Astrocyte (in vitro differentiated cells and primary cell): Measurements from ENCODE around the gene SHISA9. TPM values are rescaled to one million over a fixed set of nuclear protein-coding genes. Genes with fewer than 3 reads are reported as not detected.

Experiments
- DNase-seq: peaks from one replicate; pipeline ENCODE4 v3.0.0-alpha.2; 2010; ENCODE audit warnings: low read depth
- FAIRE-seq: peaks from 2 replicates; lab custom pipeline; 2011; peaks lifted over from hg19 to GRCh38; lab: Jason Lieb, UNC
- H2AFZ ChIP-seq: 2 replicates; pipeline ENCODE4 v1.6.0; 2012; ENCODE audit warnings: low read depth, low read length, inconsistent platforms
- H3K27ac ChIP-seq: 2 replicates; pipeline ENCODE4 v1.5.1; 2011; ENCODE audit warnings: low read depth, low read length, inconsistent platforms
- H3K27me3 ChIP-seq: 2 replicates; pipeline ENCODE4 v1.6.0; 2011; ENCODE audit warnings: low read length, inconsistent platforms; ENCODE audit not compliant: insufficient read depth
- H3K36me3 ChIP-seq: 2 replicates; pipeline ENCODE4 v1.5.1; 2011; ENCODE audit warnings: low read length, inconsistent platforms; ENCODE audit not compliant: insufficient read depth
- H3K4me1 ChIP-seq: 2 replicates; pipeline ENCODE4 v1.5.1; 2011; ENCODE audit warnings: low read length, inconsistent platforms; ENCODE audit not compliant: insufficient read depth
- H3K4me2 ChIP-seq: 2 replicates; pipeline ENCODE4 v1.6.0; 2012; ENCODE audit warnings: low read length, inconsistent platforms
- H3K4me3 ChIP-seq: 2 replicates; pipeline ENCODE4 v1.5.1; 2011; ENCODE audit warnings: low read depth, mild to moderate bottlenecking, low read length, inconsistent platforms; ENCODE audit not compliant: insufficient read depth
- H3K79me2 ChIP-seq: 2 replicates; pipeline ENCODE4 v1.6.0; 2012; ENCODE audit warnings: mild to moderate bottlenecking, low read length, inconsistent platforms; ENCODE audit not compliant: insufficient read depth
- H3K9ac ChIP-seq: 2 replicates; pipeline ENCODE4 v1.6.0; 2012; ENCODE audit warnings: mild to moderate bottlenecking, low read length, inconsistent platforms
- H3K9me3 ChIP-seq: 2 replicates; pipeline ENCODE4 v1.5.1; 2012; ENCODE audit warnings: low read depth, mild to moderate bottlenecking, low read length, inconsistent platforms; ENCODE audit not compliant: insufficient read depth
- H4K20me1 ChIP-seq: 2 replicates; pipeline ENCODE4 v1.6.0; 2012; ENCODE audit warnings: low read length, inconsistent platforms; ENCODE audit not compliant: insufficient read depth
- H3K27ac Mint-ChIP-seq: one replicate; pipeline ENCODE4 v1.8.0; 2021; ENCODE audit warnings: mild to moderate bottlenecking, mixed read lengths; ENCODE audit not compliant: unreplicated experiment
- H3K27me3 Mint-ChIP-seq: one replicate; pipeline ENCODE4 v1.8.0; 2021; ENCODE audit warnings: low read depth, mixed read lengths; ENCODE audit not compliant: unreplicated experiment
- H3K36me3 Mint-ChIP-seq: one replicate; pipeline ENCODE4 v1.8.0; 2021; ENCODE audit warnings: low read depth, mixed read lengths; ENCODE audit not compliant: unreplicated experiment
- H3K4me1 Mint-ChIP-seq: one replicate; pipeline ENCODE4 v1.8.0; 2021; ENCODE audit warnings: low read depth, mixed read lengths; ENCODE audit not compliant: unreplicated experiment
- H3K4me3 Mint-ChIP-seq: one replicate; pipeline ENCODE4 v1.8.0; 2021; ENCODE audit warnings: mild to moderate bottlenecking, moderate library complexity, mixed read lengths; ENCODE audit not compliant: unreplicated experiment
- H3K9me3 Mint-ChIP-seq: one replicate; pipeline ENCODE4 v1.8.0; 2021; ENCODE audit warnings: mild to moderate bottlenecking, mixed read lengths; ENCODE audit not compliant: unreplicated experiment
- CTCF ChIP-seq: IDR thresholded peaks from 2 replicates; pipeline ENCODE4 v1.5.1; 2011; ENCODE audit warnings: low read depth, mild to moderate bottlenecking, inconsistent platforms, low read length, moderate library complexity; ENCODE audit not compliant: insufficient read depth
- EZH2 ChIP-seq: IDR thresholded peaks from 2 replicates; pipeline ENCODE4 v1.6.1; 2012; ENCODE audit warnings: mild to moderate bottlenecking, low read length, inconsistent platforms; ENCODE audit not compliant: insufficient read depth
- total RNA-seq: library from RNA; stranded (reverse); gene quantifications from 2 replicates; pipeline ENCODE4 v1.2.1, GENCODE V29; 2021

Gene SHISA9
- total RNA-seq, 1 donor from 2014 or later: 73.0 TPM

GRCh38 chr16:12871784-12872183 lies 29.6 kb upstream of the SHISA9 start:
- Mint-ChIP-seq H3K4me1 (peaks cover 7% of the 10 kb centered on the region), H3K27me3 (peaks cover 6% of the 10 kb centered on the region), H3K9me3 (peaks cover 9% of the 10 kb centered on the region), H3K36me3 (no peaks in the 10 kb centered on the region), H3K27ac (no peak overlapping the region), H3K4me3 (no peak overlapping the region)
- Histone ChIP-seq H3K4me3 (no peak overlapping the region), H3K4me1 (peaks cover 3% of the 10 kb centered on the region), H3K9ac (no peak overlapping the region), H2AFZ (no peak overlapping the region), H3K4me2 (no peak overlapping the region), H3K36me3 (no peaks in the 10 kb centered on the region), H3K79me2 (no peaks in the 10 kb centered on the region), H3K27ac (no peak overlapping the region), H4K20me1 (no peaks in the 10 kb centered on the region), H3K9me3 (no peaks in the 10 kb centered on the region), H3K27me3 (no peaks in the 10 kb centered on the region)
- FAIRE-seq (no peak), DNase-seq (no peak)
- no peak for TF ChIP-seq EZH2
- no peak for TF ChIP-seq CTCF

GRCh38 chr16:12874186-12874585 lies 27.2 kb upstream of the SHISA9 start:
- Histone ChIP-seq H2AFZ (no peak overlapping the region), H3K27me3 (no peaks in the 10 kb centered on the region), H3K4me2 (peak overlapping the region; percentile 46), H3K4me1 (peaks cover 3% of the 10 kb centered on the region), H3K36me3 (no peaks in the 10 kb centered on the region), H3K27ac (peak overlapping the region; percentile 5), H3K4me3 (no peak overlapping the region), H3K9ac (no peak overlapping the region), H3K9me3 (no peaks in the 10 kb centered on the region), H4K20me1 (no peaks in the 10 kb centered on the region), H3K79me2 (no peaks in the 10 kb centered on the region)
- DNase-seq: peak; percentile 22
- TF ChIP-seq CTCF (no peak), EZH2 (no peak)
- peak overlapping the region; percentile 91 for H3K27ac Mint-ChIP-seq
- no peak overlapping the region for H3K4me3 Mint-ChIP-seq
- no peaks in the 10 kb centered on the region for H3K36me3 Mint-ChIP-seq
- peaks cover 4% of the 10 kb centered on the region for H3K27me3 Mint-ChIP-seq
- peak; percentile 95 for FAIRE-seq
- peaks cover 9% of the 10 kb centered on the region for H3K9me3 Mint-ChIP-seq
- peaks cover 6% of the 10 kb centered on the region for H3K4me1 Mint-ChIP-seq

GRCh38 chr16:12876778-12877177 lies 24.6 kb upstream of the SHISA9 start:
- no peaks in the 10 kb centered on the region for H3K27me3 ChIP-seq
- DNase-seq (no peak), FAIRE-seq (no peak)
- H3K36me3 Mint-ChIP-seq: no peaks in the 10 kb centered on the region
- no peaks in the 10 kb centered on the region for H3K36me3 ChIP-seq
- no peak overlapping the region for H3K4me3 Mint-ChIP-seq
- H2AFZ ChIP-seq: no peak overlapping the region
- H3K27ac ChIP-seq: no peak overlapping the region
- no peak for TF ChIP-seq EZH2
- no peak for TF ChIP-seq CTCF
- no peak overlapping the region for H3K4me3 ChIP-seq
- H3K4me2 ChIP-seq: no peak overlapping the region
- H3K9me3 ChIP-seq: no peaks in the 10 kb centered on the region
- peaks cover 10% of the 10 kb centered on the region for H3K4me1 Mint-ChIP-seq
- H3K79me2 ChIP-seq: no peaks in the 10 kb centered on the region
- H3K27me3 Mint-ChIP-seq: peaks cover 4% of the 10 kb centered on the region
- no peak overlapping the region for H3K9ac ChIP-seq
- H3K9me3 Mint-ChIP-seq: no peaks in the 10 kb centered on the region
- H3K4me1 ChIP-seq: peaks cover 3% of the 10 kb centered on the region
- H3K27ac Mint-ChIP-seq: no peak overlapping the region
- H4K20me1 ChIP-seq: no peaks in the 10 kb centered on the region
